ENCODE results near the gene GLI3. TPM values are rescaled to one million over a fixed set of nuclear protein-coding genes. Genes with fewer than 3 reads are reported as not detected.

The GLI3 gene
- total RNA-seq, 2 experiments from 2014 or later, result 0.28 to 0.36 TPM

DNA sequence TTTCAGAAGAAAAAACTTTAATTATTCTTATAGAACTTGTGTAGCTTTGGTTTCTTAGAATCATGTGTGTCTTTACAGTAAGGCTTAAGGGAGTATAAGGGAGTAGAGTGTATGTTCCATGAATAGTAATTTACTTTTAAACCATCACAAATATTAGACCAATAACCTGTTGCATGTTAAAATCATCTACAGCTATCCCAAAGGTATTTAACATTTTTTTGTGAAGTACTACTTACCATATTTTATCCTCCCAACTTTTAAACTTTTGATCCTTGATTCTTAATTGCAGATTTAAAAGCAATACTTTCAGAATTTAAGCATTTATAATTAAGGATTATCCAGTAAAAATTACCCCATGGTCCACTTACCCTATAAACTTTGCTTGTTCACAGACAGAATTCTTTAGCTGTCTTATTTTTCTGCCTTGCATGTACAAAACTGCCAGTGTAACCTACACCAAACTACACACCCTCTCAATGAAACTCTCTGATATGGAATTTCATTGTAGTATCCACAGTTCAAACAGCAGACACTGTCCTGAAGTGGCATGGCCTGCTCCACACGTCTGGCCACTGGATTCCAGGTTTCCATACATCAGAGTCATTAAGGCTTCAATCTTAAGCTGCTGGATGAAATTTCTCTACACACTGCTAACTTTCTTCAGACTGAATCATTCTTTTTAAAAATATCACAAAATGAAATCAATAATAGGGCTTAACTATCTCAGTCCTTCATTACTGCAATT lies 5.8 kb downstream of the GLI3 start:
- no peaks in the 10 kb centered on the region for H3K36me3 ChIP-seq (ENCODE audit: insufficient read depth, low read length)
- H3K9me3 ChIP-seq (ENCODE audit: control insufficient read depth in 1 of 2, insufficient read depth in 1 of 2, low read length in 2 of 2), result peaks cover 0 to 5% of the 10 kb centered on the region in 2 experiments
- TF ChIP-seq, protein P1, sequence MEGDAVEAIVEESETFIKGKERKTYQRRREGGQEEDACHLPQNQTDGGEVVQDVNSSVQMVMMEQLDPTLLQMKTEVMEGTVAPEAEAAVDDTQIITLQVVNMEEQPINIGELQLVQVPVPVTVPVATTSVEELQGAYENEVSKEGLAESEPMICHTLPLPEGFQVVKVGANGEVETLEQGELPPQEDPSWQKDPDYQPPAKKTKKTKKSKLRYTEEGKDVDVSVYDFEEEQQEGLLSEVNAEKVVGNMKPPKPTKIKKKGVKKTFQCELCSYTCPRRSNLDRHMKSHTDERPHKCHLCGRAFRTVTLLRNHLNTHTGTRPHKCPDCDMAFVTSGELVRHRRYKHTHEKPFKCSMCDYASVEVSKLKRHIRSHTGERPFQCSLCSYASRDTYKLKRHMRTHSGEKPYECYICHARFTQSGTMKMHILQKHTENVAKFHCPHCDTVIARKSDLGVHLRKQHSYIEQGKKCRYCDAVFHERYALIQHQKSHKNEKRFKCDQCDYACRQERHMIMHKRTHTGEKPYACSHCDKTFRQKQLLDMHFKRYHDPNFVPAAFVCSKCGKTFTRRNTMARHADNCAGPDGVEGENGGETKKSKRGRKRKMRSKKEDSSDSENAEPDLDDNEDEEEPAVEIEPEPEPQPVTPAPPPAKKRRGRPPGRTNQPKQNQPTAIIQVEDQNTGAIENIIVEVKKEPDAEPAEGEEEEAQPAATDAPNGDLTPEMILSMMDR (IDR thresholded peaks at IDR 0.05), result no peak
- peaks cover 93% of the 10 kb centered on the region for H3K27me3 Mint-ChIP-seq
- ATAC-seq (ENCODE audit: poor library complexity) (no peak), DNase-seq (no peak)
- H3K4me3 Mint-ChIP-seq, result no peak overlapping the region
- H3K36me3 Mint-ChIP-seq (ENCODE audit: low read depth), result no peaks in the 10 kb centered on the region
- H3K9me3 Mint-ChIP-seq, result no peaks in the 10 kb centered on the region
- intact Hi-C loops (cut with DNase I, micrococcal nuclease), result no loop called here
- ChIA-PET POLR2A (no interaction called here), CTCF (interaction anchor here (0.6 kb wide), 1 partner anchor 26 kb away, joined by 4 read pairs; no protein-coding TSS in a partner anchor)
- peaks cover 3% of the 10 kb centered on the region for H3K4me1 ChIP-seq (ENCODE audit: insufficient read depth, low read length)
- H3K27me3 ChIP-seq (ENCODE audit: control insufficient read depth in 1 of 2, insufficient read depth in 2 of 2, low read length in 2 of 2), result peaks cover 29 to 68% of the 10 kb centered on the region in 2 experiments
- no peak overlapping the region for H3K27ac Mint-ChIP-seq
- no peak overlapping the region for H3K27ac ChIP-seq (ENCODE audit: low read depth in 1 of 2, low read length in 2 of 2)
- peaks cover 13% of the 10 kb centered on the region for H3K4me1 Mint-ChIP-seq (ENCODE audit: low read depth)
- H3K4me3 ChIP-seq (ENCODE audit: low read length), result no peak overlapping the region

DNA sequence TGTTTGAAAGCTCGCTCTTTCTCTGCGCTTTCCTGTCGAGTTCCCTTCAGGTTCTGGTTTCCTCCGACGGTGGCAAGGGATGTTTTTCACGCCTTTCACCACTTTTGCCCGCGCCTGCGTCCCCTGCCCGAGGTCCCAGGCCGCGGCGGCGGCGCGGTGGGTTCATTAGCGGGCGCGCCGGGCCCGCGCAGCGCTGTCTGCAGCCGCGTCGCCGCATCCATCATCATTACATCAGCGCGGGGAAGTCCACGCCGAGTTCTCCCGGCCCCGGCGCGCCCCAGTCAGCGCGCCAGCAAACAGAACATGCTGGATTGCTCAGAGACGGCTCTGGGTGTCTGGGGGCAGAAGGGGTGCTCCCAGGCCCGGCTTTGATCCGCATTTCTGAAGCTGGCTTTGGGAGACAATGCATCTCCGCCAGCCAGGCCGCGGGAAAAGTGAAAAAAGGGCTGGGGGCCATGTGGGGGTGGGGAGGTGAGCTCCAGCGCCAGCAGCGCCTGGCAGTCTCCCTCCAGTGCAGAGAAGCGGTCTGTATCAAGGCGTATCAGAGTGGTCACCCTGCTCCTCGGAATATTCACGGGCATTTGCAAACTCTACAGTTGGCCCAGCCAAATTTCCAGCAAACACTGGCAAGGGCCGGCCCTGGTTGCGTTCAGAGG lies 8.9 kb downstream of the GLI3 start:
- no peak overlapping the region for H3K4me3 ChIP-seq (ENCODE audit: low read length)
- POLR2A ChIA-PET, result no interaction called here
- peaks cover 82% of the 10 kb centered on the region for H3K27me3 Mint-ChIP-seq
- peaks cover 3% of the 10 kb centered on the region for H3K4me1 ChIP-seq (ENCODE audit: insufficient read depth, low read length)
- H3K27ac Mint-ChIP-seq, result no peak overlapping the region
- H3K27ac ChIP-seq (ENCODE audit: low read depth in 1 of 2, low read length in 2 of 2), result no peak overlapping the region
- intact Hi-C loops (cut with DNase I, micrococcal nuclease), result no loop called here
- TF ChIP-seq, protein P1 (IDR thresholded peaks at IDR 0.05), result no peak
- H3K9me3 ChIP-seq (ENCODE audit: control insufficient read depth in 1 of 2, insufficient read depth in 1 of 2, low read length in 2 of 2), result peaks cover 0 to 8% of the 10 kb centered on the region in 2 experiments
- H3K4me1 Mint-ChIP-seq (ENCODE audit: low read depth), result peaks cover 8% of the 10 kb centered on the region
- no peaks in the 10 kb centered on the region for H3K9me3 Mint-ChIP-seq
- H3K36me3 Mint-ChIP-seq (ENCODE audit: low read depth), result no peaks in the 10 kb centered on the region
- no peaks in the 10 kb centered on the region for H3K36me3 ChIP-seq (ENCODE audit: insufficient read depth, low read length)
- ATAC-seq (ENCODE audit: poor library complexity), result peak; percentile 32
- peak overlapping the region; percentile 54 for H3K4me3 Mint-ChIP-seq
- peak in 2 of 14 experiments; percentile 5 to 14 for DNase-seq
- CTCF ChIA-PET, result no interaction called here
- H3K27me3 ChIP-seq (ENCODE audit: control insufficient read depth in 1 of 2, insufficient read depth in 2 of 2, low read length in 2 of 2), result peaks cover 27 to 60% of the 10 kb centered on the region in 2 experiments

DNA sequence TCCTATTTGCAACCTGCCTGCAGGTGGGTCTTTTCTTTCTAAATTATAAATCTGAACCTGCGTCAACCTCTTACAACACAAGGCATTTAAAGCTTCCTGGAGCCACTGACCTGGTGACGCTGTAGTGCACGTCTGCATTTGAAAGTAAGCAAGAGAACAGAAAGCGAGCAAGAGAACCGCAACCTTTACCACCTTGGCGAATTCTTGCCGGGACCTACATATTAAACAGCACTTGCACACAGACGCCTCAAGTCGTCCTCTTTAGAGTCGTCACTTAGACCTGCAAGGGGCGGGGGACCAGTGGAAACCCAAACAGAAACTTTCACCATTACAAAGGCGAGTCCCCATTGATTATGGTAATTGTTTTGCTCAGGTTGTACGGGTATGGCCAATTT lies 9.5 kb downstream of the GLI3 start:
- Mint-ChIP-seq H3K27me3 (peaks cover 76% of the 10 kb centered on the region), H3K4me3 (peak overlapping the region; percentile 54), H3K9me3 (no peaks in the 10 kb centered on the region), H3K4me1 (ENCODE audit: low read depth) (peaks cover 8% of the 10 kb centered on the region), H3K27ac (peak overlapping the region; percentile 17), H3K36me3 (ENCODE audit: low read depth) (no peaks in the 10 kb centered on the region)
- Histone ChIP-seq H3K36me3 (ENCODE audit: insufficient read depth, low read length) (no peaks in the 10 kb centered on the region), H3K4me1 (ENCODE audit: insufficient read depth, low read length) (peaks cover 3% of the 10 kb centered on the region), H3K27ac (ENCODE audit: low read depth in 1 of 2, low read length in 2 of 2) (no peak overlapping the region), H3K9me3 (ENCODE audit: control insufficient read depth in 1 of 2, insufficient read depth in 1 of 2, low read length in 2 of 2) (peaks cover 0 to 8% of the 10 kb centered on the region in 2 experiments), H3K27me3 (ENCODE audit: control insufficient read depth in 1 of 2, insufficient read depth in 2 of 2, low read length in 2 of 2) (peaks cover 27 to 59% of the 10 kb centered on the region in 2 experiments), H3K4me3 (ENCODE audit: low read length) (no peak overlapping the region)
- POLR2A ChIA-PET, result interaction anchor here (0.9 kb wide), 1 partner anchor 10 kb away, joined by 3 read pairs; no protein-coding TSS in a partner anchor
- TF ChIP-seq, protein P1 (IDR thresholded peaks at IDR 0.05), result no peak
- intact Hi-C loops (cut with DNase I, micrococcal nuclease), result no loop called here
- CTCF ChIA-PET, result no interaction called here
- peak; percentile 62 for ATAC-seq (ENCODE audit: poor library complexity)
- peak in 4 of 14 experiments; percentile 2 to 31 (median 18) for DNase-seq
